Measurements from ENCODE around the gene PLVAP.

Gene PLVAP

GRCh38 chr19:17321655-17322489 is 55.3 kb downstream of the PLVAP start:
- no peak overlapping the region for H3K27ac ChIP-seq
- TF ChIP-seq, protein P1, sequence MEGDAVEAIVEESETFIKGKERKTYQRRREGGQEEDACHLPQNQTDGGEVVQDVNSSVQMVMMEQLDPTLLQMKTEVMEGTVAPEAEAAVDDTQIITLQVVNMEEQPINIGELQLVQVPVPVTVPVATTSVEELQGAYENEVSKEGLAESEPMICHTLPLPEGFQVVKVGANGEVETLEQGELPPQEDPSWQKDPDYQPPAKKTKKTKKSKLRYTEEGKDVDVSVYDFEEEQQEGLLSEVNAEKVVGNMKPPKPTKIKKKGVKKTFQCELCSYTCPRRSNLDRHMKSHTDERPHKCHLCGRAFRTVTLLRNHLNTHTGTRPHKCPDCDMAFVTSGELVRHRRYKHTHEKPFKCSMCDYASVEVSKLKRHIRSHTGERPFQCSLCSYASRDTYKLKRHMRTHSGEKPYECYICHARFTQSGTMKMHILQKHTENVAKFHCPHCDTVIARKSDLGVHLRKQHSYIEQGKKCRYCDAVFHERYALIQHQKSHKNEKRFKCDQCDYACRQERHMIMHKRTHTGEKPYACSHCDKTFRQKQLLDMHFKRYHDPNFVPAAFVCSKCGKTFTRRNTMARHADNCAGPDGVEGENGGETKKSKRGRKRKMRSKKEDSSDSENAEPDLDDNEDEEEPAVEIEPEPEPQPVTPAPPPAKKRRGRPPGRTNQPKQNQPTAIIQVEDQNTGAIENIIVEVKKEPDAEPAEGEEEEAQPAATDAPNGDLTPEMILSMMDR (conservative IDR thresholded peaks at IDR 0.05), result no peak

- TF ChIP-seq, protein P1 (conservative IDR thresholded peaks at IDR 0.05), result no peak
- H3K27ac ChIP-seq, result no peak overlapping the region
Measured at GRCh38 chr19:17320435-17320834, 56.7 kb downstream of the PLVAP start.

DNA sequence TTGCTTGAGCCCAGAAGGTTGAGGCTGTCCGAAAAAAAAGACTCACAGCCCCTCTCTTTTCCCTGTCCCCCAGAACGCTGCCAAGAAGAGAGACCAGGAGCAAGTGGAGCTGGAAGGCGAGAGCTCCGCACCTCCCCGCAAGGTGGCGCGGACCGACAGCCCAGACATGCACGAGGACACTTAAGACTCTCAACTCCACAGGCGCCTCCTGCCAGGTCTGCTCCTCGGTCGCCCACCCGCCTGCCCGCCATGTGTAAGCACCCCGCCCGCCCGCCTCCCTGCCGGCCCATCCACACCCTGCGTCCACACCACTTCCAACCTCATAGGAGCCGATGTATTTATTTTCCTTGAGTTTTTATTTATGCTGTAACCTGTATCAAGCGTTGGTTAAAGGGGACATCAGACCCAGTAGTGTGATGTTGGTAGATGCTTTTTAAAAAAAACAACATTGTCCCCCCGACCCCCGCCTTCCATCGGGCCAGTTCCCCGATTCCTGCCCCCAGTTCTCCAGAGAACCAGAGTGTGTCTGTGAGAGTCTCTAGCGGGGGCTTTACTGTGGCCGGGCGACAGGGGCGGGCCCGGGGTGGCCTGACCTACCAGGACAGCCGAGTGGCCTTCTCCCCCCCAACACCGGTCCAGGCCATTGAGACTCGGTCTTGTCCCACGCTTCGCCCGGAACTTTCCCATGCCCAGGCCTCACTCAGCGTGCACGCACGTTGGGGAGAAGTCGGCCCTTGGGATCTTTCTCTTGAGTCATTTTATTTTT is 57.5 kb downstream of the PLVAP start:
- H3K27ac ChIP-seq, result no peak overlapping the region
- TF ChIP-seq, protein P1 (conservative IDR thresholded peaks at IDR 0.05), result no peak

GRCh38 chr19:17318966-17319365 is 58.2 kb downstream of the PLVAP start:
- H3K27ac ChIP-seq, result no peak overlapping the region
- TF ChIP-seq, protein P1 (conservative IDR thresholded peaks at IDR 0.05), result no peak

- TF ChIP-seq, protein P1 (conservative IDR thresholded peaks at IDR 0.05), result no peak
- no peak overlapping the region for H3K27ac ChIP-seq
Measured at GRCh38 chr19:17314007-17314593, 63.0 kb downstream of the PLVAP start.

DNA sequence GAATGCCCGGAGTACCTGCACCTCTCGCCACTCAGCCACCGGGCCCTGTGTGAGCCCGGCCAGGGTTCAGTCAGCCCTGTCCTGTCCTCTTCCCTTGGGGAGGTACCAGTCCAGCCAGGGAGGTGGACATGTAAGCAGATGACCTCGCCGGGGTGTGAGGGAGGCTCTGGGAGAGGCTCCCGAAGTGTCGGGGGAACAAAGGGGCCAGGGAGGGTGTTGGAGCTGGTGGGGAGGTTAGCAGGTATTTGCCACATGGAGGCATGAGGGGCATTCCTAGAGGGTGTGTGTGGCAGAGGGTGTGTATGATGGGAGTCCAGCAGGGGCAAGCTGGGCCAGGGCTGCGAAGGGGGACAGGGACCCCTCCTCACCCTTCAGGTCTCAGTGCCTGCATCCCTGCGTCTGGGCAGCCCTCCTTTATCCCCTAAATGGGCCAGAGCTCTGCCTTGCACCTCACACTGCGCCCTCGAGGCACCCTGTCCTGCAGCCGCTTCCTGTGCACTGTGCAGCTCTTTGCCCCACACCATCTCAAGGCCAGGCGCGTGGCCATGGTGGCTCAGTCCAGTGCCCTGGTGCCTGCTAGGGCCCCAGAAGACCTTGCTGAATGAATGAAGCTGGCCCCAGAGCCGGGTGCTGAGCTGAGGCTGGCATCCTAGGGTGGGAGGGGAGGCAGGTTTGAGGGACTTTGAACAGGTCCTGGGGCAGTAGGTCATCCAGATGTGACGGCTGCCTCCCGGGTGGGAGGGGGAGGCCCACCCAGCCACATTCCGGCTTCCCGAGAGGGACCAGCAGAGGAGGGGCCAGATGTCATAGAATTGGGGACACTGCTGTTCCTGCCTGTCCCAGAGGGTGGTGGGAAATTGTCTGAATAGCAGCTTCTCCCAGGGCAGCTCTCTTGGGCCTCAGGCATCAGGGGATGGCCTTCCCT is 64.7 kb downstream of the PLVAP start:
- no peak overlapping the region for H3K27ac ChIP-seq
- TF ChIP-seq, protein P1 (conservative IDR thresholded peaks at IDR 0.05), result no peak
